ENCODE data around the gene IFNGR1. TPM values are rescaled to one million over a fixed set of nuclear protein-coding genes. Genes with fewer than 3 reads are reported as not detected.
"Not testable (repeated sequence)": the region's sequence is repeated elsewhere in the genome, so short reads cannot be mapped to it uniquely, and the experiment has no call there.

The IFNGR1 gene
- total RNA-seq, 1 experiment from 2014 or later = 18.4 TPM

DNA sequence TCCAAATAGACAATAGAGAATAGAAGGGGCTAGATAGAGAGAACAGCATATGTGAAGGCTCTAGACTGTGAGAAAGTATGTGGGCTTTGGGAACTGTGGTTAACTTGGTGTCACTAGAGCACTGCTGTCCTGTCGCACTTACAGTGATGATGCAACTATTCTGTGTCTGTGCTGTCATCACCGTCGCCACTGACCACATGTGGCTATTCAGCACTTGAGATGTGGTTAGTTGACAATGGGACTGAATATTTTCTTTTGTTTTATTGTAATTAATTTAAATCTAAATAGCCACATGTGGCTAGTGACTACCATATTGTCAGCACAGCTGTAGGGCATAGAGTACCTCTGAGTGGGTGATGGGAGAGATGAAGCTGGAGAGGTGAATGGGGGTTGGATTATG, 39.0 kb upstream of the IFNGR1 start:
- intact Hi-C loops (cut with micrococcal nuclease; ENCODE audit: unreplicated experiment) = no loop called here
- no peak overlapping the region for H3K4me3 ChIP-seq (ENCODE audit: low read depth, low read length, poor library complexity, severe bottlenecking)
- no peak for TF ChIP-seq EZH2 (IDR thresholded peaks at IDR 0.05; ENCODE audit: borderline replicate concordance, low read depth, low read length, poor library complexity, severe bottlenecking)
- TF ChIP-seq, protein P1, sequence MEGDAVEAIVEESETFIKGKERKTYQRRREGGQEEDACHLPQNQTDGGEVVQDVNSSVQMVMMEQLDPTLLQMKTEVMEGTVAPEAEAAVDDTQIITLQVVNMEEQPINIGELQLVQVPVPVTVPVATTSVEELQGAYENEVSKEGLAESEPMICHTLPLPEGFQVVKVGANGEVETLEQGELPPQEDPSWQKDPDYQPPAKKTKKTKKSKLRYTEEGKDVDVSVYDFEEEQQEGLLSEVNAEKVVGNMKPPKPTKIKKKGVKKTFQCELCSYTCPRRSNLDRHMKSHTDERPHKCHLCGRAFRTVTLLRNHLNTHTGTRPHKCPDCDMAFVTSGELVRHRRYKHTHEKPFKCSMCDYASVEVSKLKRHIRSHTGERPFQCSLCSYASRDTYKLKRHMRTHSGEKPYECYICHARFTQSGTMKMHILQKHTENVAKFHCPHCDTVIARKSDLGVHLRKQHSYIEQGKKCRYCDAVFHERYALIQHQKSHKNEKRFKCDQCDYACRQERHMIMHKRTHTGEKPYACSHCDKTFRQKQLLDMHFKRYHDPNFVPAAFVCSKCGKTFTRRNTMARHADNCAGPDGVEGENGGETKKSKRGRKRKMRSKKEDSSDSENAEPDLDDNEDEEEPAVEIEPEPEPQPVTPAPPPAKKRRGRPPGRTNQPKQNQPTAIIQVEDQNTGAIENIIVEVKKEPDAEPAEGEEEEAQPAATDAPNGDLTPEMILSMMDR (conservative IDR thresholded peaks at IDR 0.05; ENCODE audit: low read depth, low read length) = no peak
- no peaks in the 10 kb centered on the region for H3K36me3 ChIP-seq (ENCODE audit: insufficient read depth, low read length, poor library complexity, severe bottlenecking)
- no peaks in the 10 kb centered on the region for H3K9me3 ChIP-seq (ENCODE audit: low read depth, low read length, poor library complexity, severe bottlenecking)
- DNase-seq (ENCODE audit: low spot score) = no peak
- ChIA-PET POLR2A (ENCODE audit: low non-redundant PET) (no interaction called here), CTCF (no interaction called here)
- no peaks in the 10 kb centered on the region for H3K4me1 ChIP-seq (ENCODE audit: insufficient read depth, low read length, poor library complexity, severe bottlenecking)
- H3K27ac ChIP-seq (ENCODE audit: low read depth, low read length, poor library complexity, severe bottlenecking) = no peak overlapping the region
- no TSS peak for BruUV-seq (replicated peaks)
- H3K27me3 ChIP-seq (replicated peaks; ENCODE audit: insufficient read depth, low read depth, low read length, poor library complexity) = no peaks in the 10 kb centered on the region

DNA sequence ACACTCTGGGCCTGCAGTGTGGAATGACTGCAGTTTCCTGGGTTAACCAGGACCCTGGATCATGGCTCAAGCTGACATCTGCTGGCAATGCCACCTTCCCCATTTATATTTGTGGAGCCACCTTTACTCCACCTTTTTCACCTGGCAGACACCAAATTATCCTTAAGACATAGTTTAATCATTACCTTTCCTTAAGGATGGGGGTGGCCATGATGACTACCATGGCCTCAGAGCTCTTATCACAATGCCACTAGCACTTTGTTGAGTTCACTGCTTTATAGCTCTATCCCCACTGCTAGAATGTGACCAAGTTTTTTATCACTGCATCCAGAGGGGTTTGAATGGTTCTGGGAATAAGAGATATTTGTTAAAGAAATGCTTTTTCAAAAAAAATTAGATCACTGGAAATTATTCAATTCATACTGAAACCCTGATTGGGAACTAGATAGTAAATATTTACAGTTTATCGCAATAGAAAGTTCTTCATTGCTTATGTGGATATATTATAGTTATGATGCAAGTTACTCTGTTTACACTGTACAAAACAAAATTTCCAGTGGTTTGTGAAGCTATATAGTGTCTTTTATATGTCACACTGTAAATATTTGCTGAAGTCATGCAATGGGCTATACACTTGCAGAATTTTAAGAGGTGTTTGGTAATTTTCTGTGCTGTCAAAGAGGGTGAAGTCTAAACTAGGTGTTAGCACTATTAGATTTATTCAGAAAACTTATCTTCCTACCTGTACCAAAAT, 37.3 kb upstream of the IFNGR1 start:
- H3K36me3 ChIP-seq (ENCODE audit: insufficient read depth, low read length, poor library complexity, severe bottlenecking) = no peaks in the 10 kb centered on the region
- no peaks in the 10 kb centered on the region for H3K9me3 ChIP-seq (ENCODE audit: low read depth, low read length, poor library complexity, severe bottlenecking)
- no peaks in the 10 kb centered on the region for H3K27me3 ChIP-seq (replicated peaks; ENCODE audit: insufficient read depth, low read depth, low read length, poor library complexity)
- CTCF ChIA-PET = no interaction called here
- POLR2A ChIA-PET (ENCODE audit: low non-redundant PET) = no interaction called here
- no peak overlapping the region for H3K4me3 ChIP-seq (ENCODE audit: low read depth, low read length, poor library complexity, severe bottlenecking)
- DNase-seq (ENCODE audit: low spot score) = no peak
- intact Hi-C loops (cut with micrococcal nuclease; ENCODE audit: unreplicated experiment) = no loop called here
- BruUV-seq (replicated peaks) = no TSS peak
- TF ChIP-seq, protein P1 (conservative IDR thresholded peaks at IDR 0.05; ENCODE audit: low read depth, low read length) = no peak
- TF ChIP-seq EZH2 (IDR thresholded peaks at IDR 0.05; ENCODE audit: borderline replicate concordance, low read depth, low read length, poor library complexity, severe bottlenecking) = no peak
- H3K4me1 ChIP-seq (ENCODE audit: insufficient read depth, low read length, poor library complexity, severe bottlenecking) = no peaks in the 10 kb centered on the region
- H3K27ac ChIP-seq (ENCODE audit: low read depth, low read length, poor library complexity, severe bottlenecking) = no peak overlapping the region

DNA sequence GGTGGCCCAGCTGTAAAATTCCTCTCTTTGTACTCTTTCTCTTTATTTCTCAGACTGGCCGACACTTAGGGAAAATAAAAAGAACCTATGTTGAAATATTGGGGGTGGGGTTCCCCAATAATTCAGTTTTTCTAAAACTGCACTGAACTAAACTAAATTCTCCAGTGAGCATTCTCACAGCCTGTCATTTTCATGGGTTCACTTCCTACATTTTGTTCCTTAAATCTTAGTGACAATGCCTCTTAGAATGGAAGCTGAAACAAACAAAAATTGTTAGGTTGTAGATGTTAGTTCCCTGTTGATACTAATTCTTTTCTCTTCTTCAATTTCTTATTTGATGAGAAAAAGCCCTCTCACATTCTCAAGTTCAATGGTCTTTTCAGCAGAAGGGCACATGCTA, 35.8 kb upstream of the IFNGR1 start:
- H3K36me3 ChIP-seq (ENCODE audit: insufficient read depth, low read length, poor library complexity, severe bottlenecking) = no peaks in the 10 kb centered on the region
- no peaks in the 10 kb centered on the region for H3K9me3 ChIP-seq (ENCODE audit: low read depth, low read length, poor library complexity, severe bottlenecking)
- H3K27me3 ChIP-seq (replicated peaks; ENCODE audit: insufficient read depth, low read depth, low read length, poor library complexity) = no peaks in the 10 kb centered on the region
- no peaks in the 10 kb centered on the region for H3K4me1 ChIP-seq (ENCODE audit: insufficient read depth, low read length, poor library complexity, severe bottlenecking)
- BruUV-seq (replicated peaks) = no TSS peak
- DNase-seq (ENCODE audit: low spot score) = no peak
- H3K27ac ChIP-seq (ENCODE audit: low read depth, low read length, poor library complexity, severe bottlenecking) = no peak overlapping the region
- TF ChIP-seq, protein P1 (conservative IDR thresholded peaks at IDR 0.05; ENCODE audit: low read depth, low read length) = no peak
- no peak for TF ChIP-seq EZH2 (IDR thresholded peaks at IDR 0.05; ENCODE audit: borderline replicate concordance, low read depth, low read length, poor library complexity, severe bottlenecking)
- ChIA-PET CTCF (no interaction called here), POLR2A (ENCODE audit: low non-redundant PET) (no interaction called here)
- intact Hi-C loops (cut with micrococcal nuclease; ENCODE audit: unreplicated experiment) = no loop called here
- H3K4me3 ChIP-seq (ENCODE audit: low read depth, low read length, poor library complexity, severe bottlenecking) = no peak overlapping the region

DNA sequence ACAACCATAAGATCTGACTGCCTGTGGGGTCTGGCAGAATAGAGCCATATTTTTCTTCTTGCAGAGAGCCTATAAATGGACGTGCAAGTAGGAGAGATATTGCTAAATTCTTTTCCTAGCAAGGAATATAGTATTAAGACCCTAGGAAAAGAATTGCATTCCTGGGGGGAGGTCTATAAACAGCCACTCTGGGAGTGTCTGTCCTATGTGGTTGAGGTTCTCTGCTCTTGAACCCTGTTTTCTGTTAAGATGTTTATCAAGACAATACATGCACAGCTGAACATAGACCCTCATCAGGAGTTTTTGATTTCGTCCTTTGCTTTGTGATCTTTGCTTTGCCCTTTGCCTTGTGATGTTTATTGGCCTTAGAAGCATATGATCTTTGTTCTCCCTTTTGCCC, 35.2 kb upstream of the IFNGR1 start:
- DNase-seq (ENCODE audit: low spot score); H3K27me3 ChIP-seq (replicated peaks; ENCODE audit: insufficient read depth, low read depth, low read length, poor library complexity); H3K9me3 ChIP-seq (ENCODE audit: low read depth, low read length, poor library complexity, severe bottlenecking); CTCF ChIA-PET; intact Hi-C loops (cut with micrococcal nuclease; ENCODE audit: unreplicated experiment); BruUV-seq (replicated peaks); POLR2A ChIA-PET (ENCODE audit: low non-redundant PET); H3K27ac ChIP-seq (ENCODE audit: low read depth, low read length, poor library complexity, severe bottlenecking); H3K4me3 ChIP-seq (ENCODE audit: low read depth, low read length, poor library complexity, severe bottlenecking); H3K36me3 ChIP-seq (ENCODE audit: insufficient read depth, low read length, poor library complexity, severe bottlenecking); H3K4me1 ChIP-seq (ENCODE audit: insufficient read depth, low read length, poor library complexity, severe bottlenecking): not testable (repeated sequence)
